MM.1S (cell line): ENCODE results near the gene WT1.

Source experiments
- EZH2 ChIP-seq: fragments of 300-600 bp; sonication (generic); optimal IDR thresholded peaks from 2 replicates; pipeline ENCODE3; 2017; ENCODE audit warnings: low read depth, mild to moderate bottlenecking, antibody characterized with exemption, low read length, mixed read lengths
- EZH2phosphoT487 ChIP-seq: fragments of 300-600 bp; sonication (generic); IDR thresholded peaks from 2 replicates; pipeline ENCODE4 v1.6.1; 2018; ENCODE audit warnings: antibody characterized with exemption, low read length
- TF ChIP-seq, protein P1 (sequence below): fragments of 300-600 bp; sonication (generic); IDR thresholded peaks from 2 replicates; pipeline ENCODE4 v1.5.1; 2016; ENCODE audit warnings: antibody characterized with exemption, low read length, mixed read lengths

DNA sequence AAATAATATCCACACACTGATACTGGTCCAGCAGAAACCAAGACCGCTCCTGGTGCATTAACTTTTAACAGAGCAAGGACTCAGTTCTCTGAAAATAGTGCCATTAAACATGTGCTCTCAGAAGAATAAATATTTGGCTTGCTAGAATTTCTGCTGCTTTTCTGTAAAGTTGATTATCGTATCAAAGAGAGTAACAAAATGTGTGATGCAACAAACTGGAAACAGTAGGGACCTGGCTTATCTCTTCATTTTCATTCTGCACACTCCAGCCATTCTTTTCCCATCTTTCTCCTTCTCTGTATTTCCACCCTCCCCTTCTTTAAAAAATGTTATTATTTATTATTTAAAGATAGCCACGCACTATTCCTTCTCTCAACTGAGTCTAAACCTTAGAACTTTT lies 43.9 kb downstream of the WT1 start:
- TF ChIP-seq, protein P1, sequence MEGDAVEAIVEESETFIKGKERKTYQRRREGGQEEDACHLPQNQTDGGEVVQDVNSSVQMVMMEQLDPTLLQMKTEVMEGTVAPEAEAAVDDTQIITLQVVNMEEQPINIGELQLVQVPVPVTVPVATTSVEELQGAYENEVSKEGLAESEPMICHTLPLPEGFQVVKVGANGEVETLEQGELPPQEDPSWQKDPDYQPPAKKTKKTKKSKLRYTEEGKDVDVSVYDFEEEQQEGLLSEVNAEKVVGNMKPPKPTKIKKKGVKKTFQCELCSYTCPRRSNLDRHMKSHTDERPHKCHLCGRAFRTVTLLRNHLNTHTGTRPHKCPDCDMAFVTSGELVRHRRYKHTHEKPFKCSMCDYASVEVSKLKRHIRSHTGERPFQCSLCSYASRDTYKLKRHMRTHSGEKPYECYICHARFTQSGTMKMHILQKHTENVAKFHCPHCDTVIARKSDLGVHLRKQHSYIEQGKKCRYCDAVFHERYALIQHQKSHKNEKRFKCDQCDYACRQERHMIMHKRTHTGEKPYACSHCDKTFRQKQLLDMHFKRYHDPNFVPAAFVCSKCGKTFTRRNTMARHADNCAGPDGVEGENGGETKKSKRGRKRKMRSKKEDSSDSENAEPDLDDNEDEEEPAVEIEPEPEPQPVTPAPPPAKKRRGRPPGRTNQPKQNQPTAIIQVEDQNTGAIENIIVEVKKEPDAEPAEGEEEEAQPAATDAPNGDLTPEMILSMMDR = no peak
- TF ChIP-seq EZH2phosphoT487 (no peak), EZH2 (no peak)
